22Rv1 (cell line): ENCODE data around the gene LTBP1.

Source experiments
- ZFX ChIP-seq: fragments of 450-650 bp; IDR thresholded peaks from 2 replicates; pipeline ENCODE4 v1.6.1; 2017; ENCODE audit warnings: antibody characterized with exemption, borderline replicate concordance
- TF ChIP-seq, protein P1 (sequence below): fragments of 450-650 bp; IDR thresholded peaks from 2 replicates; pipeline ENCODE4 v1.5.1; 2017; ENCODE audit warnings: mild to moderate bottlenecking

DNA sequence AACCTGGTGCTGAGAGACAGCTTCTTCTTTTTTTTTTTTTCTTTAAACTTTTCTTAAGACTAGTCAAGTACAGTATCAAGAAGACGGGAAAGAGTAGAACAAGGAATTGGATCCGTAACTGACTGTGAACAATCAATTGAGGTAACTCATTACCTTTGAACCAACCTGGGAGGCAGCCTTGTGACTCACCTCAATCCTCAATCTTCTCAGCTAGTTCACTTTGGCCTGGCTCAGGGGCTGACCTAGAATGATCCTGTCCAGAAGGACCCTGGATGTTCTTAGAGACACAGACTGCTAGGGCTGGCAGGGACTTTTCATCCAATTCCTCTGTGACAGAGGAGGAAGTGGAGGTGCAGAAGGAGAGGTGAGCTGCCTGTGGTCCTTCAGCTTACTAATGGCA, 1.5 kb upstream of the LTBP1 start:
- TF ChIP-seq, protein P1, sequence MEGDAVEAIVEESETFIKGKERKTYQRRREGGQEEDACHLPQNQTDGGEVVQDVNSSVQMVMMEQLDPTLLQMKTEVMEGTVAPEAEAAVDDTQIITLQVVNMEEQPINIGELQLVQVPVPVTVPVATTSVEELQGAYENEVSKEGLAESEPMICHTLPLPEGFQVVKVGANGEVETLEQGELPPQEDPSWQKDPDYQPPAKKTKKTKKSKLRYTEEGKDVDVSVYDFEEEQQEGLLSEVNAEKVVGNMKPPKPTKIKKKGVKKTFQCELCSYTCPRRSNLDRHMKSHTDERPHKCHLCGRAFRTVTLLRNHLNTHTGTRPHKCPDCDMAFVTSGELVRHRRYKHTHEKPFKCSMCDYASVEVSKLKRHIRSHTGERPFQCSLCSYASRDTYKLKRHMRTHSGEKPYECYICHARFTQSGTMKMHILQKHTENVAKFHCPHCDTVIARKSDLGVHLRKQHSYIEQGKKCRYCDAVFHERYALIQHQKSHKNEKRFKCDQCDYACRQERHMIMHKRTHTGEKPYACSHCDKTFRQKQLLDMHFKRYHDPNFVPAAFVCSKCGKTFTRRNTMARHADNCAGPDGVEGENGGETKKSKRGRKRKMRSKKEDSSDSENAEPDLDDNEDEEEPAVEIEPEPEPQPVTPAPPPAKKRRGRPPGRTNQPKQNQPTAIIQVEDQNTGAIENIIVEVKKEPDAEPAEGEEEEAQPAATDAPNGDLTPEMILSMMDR = no peak
- no peak for TF ChIP-seq ZFX
